GM12878 (cell line): Measurements from ENCODE around the gene NDUFS6. TPM values are rescaled to one million over a fixed set of nuclear protein-coding genes. Genes with fewer than 3 reads are reported as not detected.

Source experiments
- ATAC-seq: fragments of 200-7000 bp; cut with Tn5 transposase; 3 replicates; pipeline ENCODE4 v1.9.1; 2020; ENCODE audit warnings: mild to moderate bottlenecking, moderate library complexity
- BruUV-seq: library from RNA; stranded (reverse); fragments of 400-500 nt; replicated peaks from 2 replicates; lab custom pipeline; 2021; lab: Mats Ljungman, UMichigan
- CTCF ChIA-PET: fragments of 300-600 bp; sonication (Branson Sonifier 250); formaldehyde crosslinking; extraction: SDS; loops from one replicate; lab custom pipeline; 2021; ENCODE audit warnings: inconsistent platforms; lab: Yijun Ruan, JAX
- POLR2A ChIA-PET: fragments of 350-600 bp; formaldehyde crosslinking; extraction: SDS; loops from one replicate; lab custom pipeline; 2021; ENCODE audit warnings: inconsistent platforms; lab: Charles Lee
- RAD21 ChIA-PET: fragments of 300-600 bp; sonication (Branson Sonifier 250); formaldehyde crosslinking; loops from one replicate; lab custom pipeline; 2023; ENCODE audit warnings: antibody characterized with exemption; ENCODE audit not compliant: unreplicated experiment; lab: Charles Lee
- SMC1A ChIA-PET: fragments of 300-600 bp; sonication (Branson Sonifier 250); formaldehyde crosslinking; loops from one replicate; lab custom pipeline; 2023; ENCODE audit not compliant: unreplicated experiment, uncharacterized antibody; lab: Charles Lee
- DNase-seq: peaks from one replicate; pipeline ENCODE4 v3.0.0-alpha.2; 2011; ENCODE audit warnings: low read depth, low spot score
- FAIRE-seq: peaks from 3 replicates; lab custom pipeline; 2011; peaks lifted over from hg19 to GRCh38; lab: Jason Lieb, UNC
- H2AFZ ChIP-seq: 2 replicates; pipeline ENCODE4 v1.6.0; 2011; ENCODE audit warnings: low read depth, low read length, control low read depth; ENCODE audit not compliant: control insufficient read depth
- H3K27ac ChIP-seq: 2 replicates; pipeline ENCODE4 v1.5.1; 2011; ENCODE audit warnings: control low read depth; ENCODE audit not compliant: control insufficient read depth, insufficient read depth
- H3K27me3 ChIP-seq, 2 experiments: replicated peaks in 1 of 2; 2 replicates each; pipeline versions ENCODE4 v1.6.0 to v1.6.1; 2011; ENCODE audit warnings: low read length in 1 of 2; ENCODE audit not compliant: control insufficient read depth in 2 of 2, insufficient read depth in 2 of 2
- H3K36me3 ChIP-seq, 2 experiments: 2 replicates each; pipeline ENCODE4 v1.5.1; 2011; ENCODE audit warnings: low read length in 1 of 2; ENCODE audit not compliant: control insufficient read depth in 2 of 2, insufficient read depth in 2 of 2
- H3K4me1 ChIP-seq: 2 replicates; pipeline ENCODE4 v1.6.1; 2011; ENCODE audit warnings: mild to moderate bottlenecking, low read length, moderate library complexity, mixed read lengths; ENCODE audit not compliant: control insufficient read depth, insufficient read depth
- H3K4me2 ChIP-seq: 2 replicates; pipeline ENCODE4 v1.6.0; 2011; ENCODE audit warnings: control low read depth; ENCODE audit not compliant: control insufficient read depth, insufficient read depth
- H3K4me3 ChIP-seq: fragments of 200-600 bp; sonication (generic); 2 replicates; pipeline ENCODE4 v1.5.1; 2016
- H3K79me2 ChIP-seq: 2 replicates; pipeline ENCODE4 v1.6.0; 2011; ENCODE audit warnings: low read length; ENCODE audit not compliant: control insufficient read depth, insufficient read depth
- H3K9ac ChIP-seq: 2 replicates; pipeline ENCODE4 v1.8.0; 2011; ENCODE audit warnings: low read length, control low read depth, mixed read lengths; ENCODE audit not compliant: control insufficient read depth, insufficient read depth
- H3K9me3 ChIP-seq: replicated peaks from 3 replicates; pipeline ENCODE4 v1.5.1; 2011; ENCODE audit warnings: mild to moderate bottlenecking, low read length; ENCODE audit not compliant: control insufficient read depth, insufficient read depth
- H4K20me1 ChIP-seq: 2 replicates; pipeline ENCODE4 v1.6.0; 2011; ENCODE audit not compliant: control insufficient read depth, insufficient read depth
- EED ChIP-seq: sonication (generic); IDR thresholded peaks from 2 replicates; pipeline ENCODE4 v1.6.1; 2016; ENCODE audit warnings: antibody characterized with exemption, low read depth
- IRF4 ChIP-seq: IDR thresholded peaks from 2 replicates; pipeline ENCODE4 v1.6.1; 2011; ENCODE audit warnings: low read depth, low read length
- IRF5 ChIP-seq: fragments of 450-650 bp; IDR thresholded peaks from 2 replicates; pipeline ENCODE4 v1.6.1; 2017; ENCODE audit warnings: borderline replicate concordance
- JUND ChIP-seq: IDR thresholded peaks from 2 replicates; pipeline ENCODE4 v1.6.1; 2012; ENCODE audit warnings: low read depth, mild to moderate bottlenecking, low read length, improper control_type of control experiment, moderate library complexity
- SIN3A ChIP-seq: IDR thresholded peaks from 2 replicates; pipeline ENCODE4 v1.6.1; 2012; ENCODE audit warnings: low read depth, low read length, improper control_type of control experiment
- SMAD5 ChIP-seq: IDR thresholded peaks from 2 replicates; pipeline ENCODE4 v1.6.1; 2016; ENCODE audit warnings: antibody characterized with exemption, low read depth
- STAT3 ChIP-seq: IDR thresholded peaks from 2 replicates; pipeline ENCODE4 v1.6.1; 2011; ENCODE audit warnings: low read depth, low read length, improper control_type of control experiment
- TBL1XR1 ChIP-seq: IDR thresholded peaks from 2 replicates; pipeline ENCODE4 v1.6.1; 2012; ENCODE audit warnings: low read depth, low read length, improper control_type of control experiment
- YBX1 ChIP-seq: fragments of 450-650 bp; IDR thresholded peaks from 2 replicates; pipeline ENCODE4 v1.6.1; 2016; ENCODE audit warnings: antibody characterized with exemption
- ZNF207 ChIP-seq: fragments of 450-650 bp; IDR thresholded peaks from 2 replicates; pipeline ENCODE4 v1.6.1; 2014; ENCODE audit warnings: antibody characterized with exemption, mild to moderate bottlenecking, borderline replicate concordance
- WGBS: methylation state at CpG from one replicate; pipeline ENCODE4 v1.1.6; 2016; ENCODE audit warnings: low lambda C conversion rate; ENCODE audit not compliant: insufficient replicate concordance, insufficient coverage; ENCODE audit errors: missing lambda C conversion rate; 5-methylcytosine and 5-hydroxymethylcytosine counted together
- in situ Hi-C: fragments of 300-500 bp; cut with MboI; formaldehyde crosslinking; loops from 9 replicates; pipeline ENCODE4 v1.14.3; 2018; ENCODE audit warnings: mixed read lengths
- intact Hi-C: fragments of 100-400 bp; cut with micrococcal nuclease; formaldehyde crosslinking; loops from one replicate; pipeline ENCODE4 v1.14.2; 2022; ENCODE audit not compliant: unreplicated experiment
- polyA plus RNA-seq, 11 experiments: library from polyadenylated mRNA; depleted of rRNA in 4 of 11; unstranded in 6 of 11; stranded (reverse) in 5 of 11; fragments of >200 nt; fragmentation: Nextera tagmentation in 4 of 11; fragmentation: Illumina TruSeq in 1 of 11; extraction: Ambion mirVana in 4 of 11; extraction: Trizol in 1 of 11; gene quantifications; 1 replicate in 1 of 11; 2 replicates in 10 of 11; pipeline versions ENCODE4 v1.2.1 to v1.2.3, GENCODE V29; 2011 to 2016; ENCODE audit warnings: inconsistent platforms in 2 of 11, missing spikeins in 2 of 11, low read depth in 1 of 11
- total RNA-seq, 4 experiments: library from RNA; depleted of rRNA in 3 of 4; stranded (reverse); fragments of >200 nt in 3 of 4; fragmentation: Illumina TruSeq in 1 of 4; extraction: Trizol in 1 of 4; gene quantifications; 2 replicates each; pipeline versions ENCODE4 v1.2.1 to v1.2.3, GENCODE V29; 2013 to 2021
- TF ChIP-seq, protein P1 (sequence below): IDR thresholded peaks from 2 replicates; pipeline ENCODE4 v1.6.1; 2012; ENCODE audit warnings: low read length, inconsistent platforms

The NDUFS6 gene
- total and polyA plus RNA-seq, 10 of the 15 experiments (the other 5 are each of a cell fraction or from before 2014, with no cell fraction given), result 20.7 to 213 (median 58.3) TPM

- RAD21 ChIA-PET, result no interaction called here
- H3K9ac ChIP-seq, result no peak overlapping the region
- in situ Hi-C loops, result no loop called here
- ATAC-seq (no peak), FAIRE-seq (no peak), DNase-seq (no peak)
- SMC1A ChIA-PET, result no interaction called here
- H3K27ac ChIP-seq, result no peak overlapping the region
- CTCF ChIA-PET, result no interaction called here
- H3K9me3 ChIP-seq, result no peaks in the 10 kb centered on the region
- H3K4me2 ChIP-seq, result no peak overlapping the region
- POLR2A ChIA-PET, result no interaction called here
- intact Hi-C loops, result no loop called here
- no peaks in the 10 kb centered on the region for H4K20me1 ChIP-seq
- no TSS peak for BruUV-seq
- no peaks in the 10 kb centered on the region for H3K36me3 ChIP-seq
- no peaks in the 10 kb centered on the region for H3K4me1 ChIP-seq
- no peaks in the 10 kb centered on the region for H3K79me2 ChIP-seq
- no peaks in the 10 kb centered on the region; a peak in 2 of 4 replicates for H3K27me3 ChIP-seq
- TF ChIP-seq SIN3A (no peak), TBL1XR1 (no peak), SMAD5 (no peak), IRF5 (no peak), IRF4 (no peak), YBX1 (no peak), ZNF207 (no peak), EED (no peak), STAT3 (no peak), JUND (no peak)
- TF ChIP-seq, protein P1, sequence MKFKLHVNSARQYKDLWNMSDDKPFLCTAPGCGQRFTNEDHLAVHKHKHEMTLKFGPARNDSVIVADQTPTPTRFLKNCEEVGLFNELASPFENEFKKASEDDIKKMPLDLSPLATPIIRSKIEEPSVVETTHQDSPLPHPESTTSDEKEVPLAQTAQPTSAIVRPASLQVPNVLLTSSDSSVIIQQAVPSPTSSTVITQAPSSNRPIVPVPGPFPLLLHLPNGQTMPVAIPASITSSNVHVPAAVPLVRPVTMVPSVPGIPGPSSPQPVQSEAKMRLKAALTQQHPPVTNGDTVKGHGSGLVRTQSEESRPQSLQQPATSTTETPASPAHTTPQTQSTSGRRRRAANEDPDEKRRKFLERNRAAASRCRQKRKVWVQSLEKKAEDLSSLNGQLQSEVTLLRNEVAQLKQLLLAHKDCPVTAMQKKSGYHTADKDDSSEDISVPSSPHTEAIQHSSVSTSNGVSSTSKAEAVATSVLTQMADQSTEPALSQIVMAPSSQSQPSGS, result no peak
- H2AFZ ChIP-seq, result no peak overlapping the region
- no peak overlapping the region for H3K4me3 ChIP-seq
- 39% methylated on average over 1 of the region's 1 CpG for WGBS
These were observed 44.5 kb downstream of the NDUFS6 start for GRCh38 chr5:1845696-1846095.
